SK-MEL-5 (cell line): ENCODE measurements around the gene ZNF488. TPM values are rescaled to one million over a fixed set of nuclear protein-coding genes. Genes with fewer than 3 reads are reported as not detected.
A peak's percentile ranks its signal among the peaks of the same experiment; 100 is the strongest.

Experiments
- DNase-seq: peaks from one replicate; pipeline ENCODE4 v3.0.0-alpha.2; 2016; ENCODE audit warnings: low read depth, low spot score
- in situ Hi-C: cut with HindIII; loops from 2 replicates; pipeline ENCODE4 v1.10.0; 2016; ENCODE audit warnings: low sequenced_read_pairs, high pct_unique_total_duplicates, low pct_unique_long_range_greater_than_20kb
- total RNA-seq: library from RNA; depleted of rRNA; stranded (reverse); fragments of >200 nt; shearing (Covaris generic); gene quantifications from 2 replicates; pipeline ENCODE4 v1.2.3, GENCODE V29; 2014

The ZNF488 gene
- total RNA-seq, 1 experiment from 2014 or later, result not detected

DNA sequence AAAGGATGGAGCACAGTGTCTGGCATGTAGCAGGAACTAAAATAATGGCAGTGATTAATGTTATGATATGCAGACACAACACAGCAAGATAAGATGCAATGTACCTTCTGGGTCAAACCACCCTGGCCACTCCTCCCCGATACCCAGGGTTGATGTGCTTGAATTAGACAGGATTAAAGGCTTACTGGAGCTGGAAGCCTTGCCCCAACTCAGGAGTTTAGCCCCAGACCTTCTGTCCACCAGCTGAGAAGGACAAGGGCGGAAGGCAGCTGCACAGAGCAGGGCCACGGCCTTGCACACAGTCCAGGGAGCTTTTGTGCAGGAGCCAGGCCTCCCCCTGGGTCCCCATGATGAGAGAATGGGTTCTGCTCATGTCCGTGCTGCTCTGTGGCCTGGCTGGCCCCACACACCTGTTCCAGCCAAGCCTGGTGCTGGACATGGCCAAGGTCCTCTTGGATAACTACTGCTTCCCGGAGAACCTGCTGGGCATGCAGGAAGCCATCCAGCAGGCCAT, 35.9 kb downstream of the ZNF488 start, which contains the start of gene RBP3:
RBP3 (plus strand) TSS at position 226 of the 514 bp plus-strand sequence; CDS start at position 348, 122 bp downstream.
- DNase-seq, result no peak
- in situ Hi-C loops, result no loop called here

GRCh38 chr10:47347303-47347675, 36.8 kb downstream of the ZNF488 start:
- DNase-seq, result no peak
- in situ Hi-C loops, result no loop called here

DNA sequence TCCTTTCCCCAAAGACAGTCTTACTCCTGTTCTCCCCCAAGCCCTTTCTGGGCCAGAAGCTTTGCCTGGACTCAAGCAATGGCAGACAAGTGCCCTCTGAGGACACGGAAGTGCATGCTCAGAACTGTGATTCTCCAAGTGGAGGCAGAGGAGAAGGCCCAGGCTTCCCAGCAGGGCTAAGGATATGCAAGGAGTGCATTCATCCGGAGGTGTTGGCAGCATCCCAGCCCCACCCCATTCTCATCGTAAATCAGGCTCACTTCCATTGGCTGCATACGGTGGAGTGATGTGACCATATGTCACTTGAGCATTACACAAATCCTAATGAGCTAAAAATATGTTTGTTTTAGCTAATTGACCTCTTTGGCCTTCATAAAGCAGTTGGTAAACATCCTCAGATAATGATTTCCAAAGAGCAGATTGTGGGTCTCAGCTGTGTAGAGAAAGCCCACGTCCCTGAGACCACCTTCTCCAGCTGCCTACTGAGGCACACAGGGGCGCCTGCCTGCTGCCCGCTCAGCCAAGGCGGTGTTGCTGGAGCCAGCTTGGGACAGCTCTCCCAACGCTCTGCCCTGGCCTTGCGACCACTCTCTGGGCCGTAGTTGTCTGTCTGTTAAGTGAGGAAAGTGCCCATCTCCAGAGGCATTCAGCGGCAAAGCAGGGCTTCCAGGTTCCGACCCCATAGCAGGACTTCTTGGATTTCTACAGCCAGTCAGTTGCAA, 37.4 kb downstream of the ZNF488 start:
- in situ Hi-C loops, result no loop called here
- no peak for DNase-seq

- no peak for DNase-seq
- in situ Hi-C loops, result no loop called here
Measured at GRCh38 chr10:47344996-47345870, 38.9 kb downstream of the ZNF488 start.

- in situ Hi-C loops, result no loop called here
- peak; percentile 63 for DNase-seq
Measured at GRCh38 chr10:47340608-47341170, 43.4 kb downstream of the ZNF488 start.

DNA sequence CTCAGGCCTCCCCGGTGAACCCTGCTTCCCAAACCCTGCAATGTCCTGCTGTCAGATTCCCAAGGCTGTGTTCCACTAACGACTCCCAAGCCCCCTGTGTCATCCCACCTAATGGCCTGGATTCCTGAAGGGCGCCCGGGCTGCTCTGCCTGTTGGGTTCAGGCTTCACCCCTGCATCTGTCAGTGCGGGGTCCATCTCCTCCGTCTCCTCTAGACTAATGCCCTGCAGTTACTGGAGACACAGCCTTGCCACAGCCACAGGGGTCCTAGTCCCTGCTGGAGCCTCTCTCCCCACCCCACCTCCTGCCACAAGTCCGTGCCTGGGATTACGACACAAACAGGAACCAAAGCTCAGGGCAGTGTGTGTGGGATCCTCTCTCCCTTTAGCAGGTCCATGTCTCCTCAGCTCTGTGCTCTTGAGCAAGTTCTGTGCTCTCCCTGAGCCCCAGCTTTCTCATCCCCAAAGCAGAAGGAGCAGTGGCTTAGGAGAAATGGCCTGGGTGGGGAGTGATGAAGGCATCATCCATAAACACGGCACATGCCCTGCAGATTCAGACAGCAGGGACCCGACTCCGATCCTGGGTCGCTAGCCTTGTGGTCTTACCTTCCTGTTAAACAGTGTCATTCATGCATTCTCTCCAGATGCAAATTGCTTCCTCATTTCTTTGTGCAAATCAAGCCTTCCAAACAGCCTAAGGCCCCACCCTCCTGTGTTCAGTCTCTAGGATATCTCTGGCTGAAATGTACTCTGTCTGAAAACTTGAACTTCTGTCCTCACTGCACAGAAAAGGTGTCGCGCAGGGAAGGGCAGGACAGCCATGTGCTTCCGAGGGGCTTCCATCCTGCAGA, 44.1 kb downstream of the ZNF488 start:
- in situ Hi-C loops, result no loop called here
- DNase-seq, result no peak

- DNase-seq, result no peak
- in situ Hi-C loops, result no loop called here
Measured at GRCh38 chr10:47339186-47339735, 44.8 kb downstream of the ZNF488 start.

GRCh38 chr10:47337310-47337709, 46.8 kb downstream of the ZNF488 start:
- DNase-seq, result no peak
- in situ Hi-C loops, result no loop called here

- in situ Hi-C loops, result no loop called here
- DNase-seq, result no peak
Measured at GRCh38 chr10:47336387-47337134, 47.5 kb downstream of the ZNF488 start.

DNA sequence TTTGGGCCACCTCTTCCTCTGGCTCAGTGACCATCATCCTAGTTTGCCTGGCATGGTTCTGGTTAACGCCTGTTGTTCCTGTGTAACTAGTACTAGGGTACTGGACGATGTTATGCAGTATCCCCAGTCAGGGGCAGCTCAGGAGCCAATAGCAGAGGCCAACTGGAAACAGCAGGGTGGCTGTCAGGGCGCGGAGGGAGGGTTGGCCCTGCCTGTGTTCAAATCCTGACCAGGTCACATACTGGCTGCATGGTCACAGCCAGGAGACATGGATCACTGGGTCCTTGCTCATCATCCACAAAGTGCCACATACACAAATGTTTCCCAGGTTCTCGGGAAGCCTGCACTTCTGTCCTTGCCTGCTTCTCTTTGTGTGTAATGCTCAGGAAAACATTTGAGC, 48.2 kb downstream of the ZNF488 start:
- DNase-seq, result no peak
- in situ Hi-C loops, result no loop called here

- no peak for DNase-seq
- in situ Hi-C loops, result no loop called here
Measured at GRCh38 chr10:47334466-47335295, 49.4 kb downstream of the ZNF488 start.

DNA sequence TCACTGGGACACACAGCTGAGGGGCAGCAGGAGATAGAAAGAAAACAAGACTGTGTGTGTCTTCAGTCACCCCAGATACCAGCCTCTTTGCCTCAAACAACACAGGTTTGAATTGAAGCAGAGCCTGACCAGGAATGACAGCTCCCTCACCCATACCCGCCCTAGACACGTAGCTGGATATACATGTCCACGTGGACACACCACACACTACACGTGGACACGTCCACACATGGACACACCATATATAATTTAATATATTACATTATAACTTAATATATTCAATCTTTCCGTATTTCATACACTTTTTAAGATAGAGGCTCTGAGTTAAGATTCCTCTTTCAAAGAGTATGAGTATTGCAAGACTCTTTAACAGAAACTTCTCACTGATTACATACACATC, 50.6 kb downstream of the ZNF488 start:
- in situ Hi-C loops, result no loop called here
- no peak for DNase-seq

- no peak for DNase-seq
- in situ Hi-C loops, result no loop called here
Measured at GRCh38 chr10:47332946-47333345, 51.1 kb downstream of the ZNF488 start.

GRCh38 chr10:47332371-47332770, 51.7 kb downstream of the ZNF488 start:
- in situ Hi-C loops, result no loop called here
- DNase-seq, result no peak

DNA sequence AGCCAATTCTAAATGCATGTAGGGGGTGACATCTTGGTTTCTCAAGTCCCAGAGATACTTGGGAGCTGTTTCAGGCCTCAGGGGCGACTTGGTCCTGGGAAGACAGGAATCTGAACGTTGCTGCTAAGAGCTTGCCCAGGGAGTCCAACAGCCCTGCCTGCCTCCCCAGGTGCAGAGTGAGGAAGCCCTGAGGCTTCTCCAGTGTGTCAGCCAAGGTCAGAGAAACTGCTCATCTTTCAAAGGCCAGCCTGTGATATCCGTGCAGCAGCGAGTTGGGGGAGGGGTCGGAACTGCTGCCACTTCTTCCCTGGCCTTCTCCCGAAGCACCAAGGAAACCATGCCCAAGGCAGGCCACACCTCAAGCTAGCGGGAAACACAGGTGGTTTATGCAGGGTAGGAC, 52.1 kb downstream of the ZNF488 start:
- no peak for DNase-seq

GRCh38 chr10:47331491-47331890, 52.6 kb downstream of the ZNF488 start:
- in situ Hi-C loops, result no loop called here
- no peak for DNase-seq

More for the DNA sequence above, 52.1 kb downstream of the ZNF488 start:
- in situ Hi-C loops, result no loop called here
